GM18870 (cell line): Measurements from ENCODE around the gene ATP8B3.
"Not testable (repeated sequence)": the region's sequence is repeated elsewhere in the genome, so short reads cannot be mapped to it uniquely, and the experiment has no call there.

Experiments used
- ATAC-seq: cut with Tn5 transposase; IDR thresholded peaks from one replicate; pipeline ENCODE4 v1.9.1; 2021; ENCODE audit warnings: moderate library complexity; ENCODE audit not compliant: unreplicated experiment

ATP8B3 gene

GRCh38 chr19:1774989-1775772 lies 36.9 kb downstream of the ATP8B3 start:
- ATAC-seq = no peak

GRCh38 chr19:1773184-1773583 lies 38.9 kb downstream of the ATP8B3 start:
- ATAC-seq = no peak

- no peak for ATAC-seq
These were observed 41.1 kb downstream of the ATP8B3 start for GRCh38 chr19:1770866-1771576.

- ATAC-seq = no peak
These were observed 42.5 kb downstream of the ATP8B3 start for GRCh38 chr19:1769645-1769985.

GRCh38 chr19:1768918-1769644 lies 43.0 kb downstream of the ATP8B3 start:
- no peak for ATAC-seq

- no peak for ATAC-seq
These were observed 43.8 kb downstream of the ATP8B3 start for GRCh38 chr19:1768248-1768647.

GRCh38 chr19:1767464-1767933 lies 44.6 kb downstream of the ATP8B3 start:
- no peak for ATAC-seq

- no peak for ATAC-seq
These were observed 45.2 kb downstream of the ATP8B3 start for GRCh38 chr19:1766800-1767352.

GRCh38 chr19:1765904-1766799 lies 45.9 kb downstream of the ATP8B3 start:
- no peak for ATAC-seq

GRCh38 chr19:1765232-1765903 lies 46.7 kb downstream of the ATP8B3 start:
- ATAC-seq = no peak

GRCh38 chr19:1764729-1765128 lies 47.3 kb downstream of the ATP8B3 start:
- ATAC-seq = no peak

GRCh38 chr19:1763648-1764639 lies 48.1 kb downstream of the ATP8B3 start:
- ATAC-seq = no peak

- ATAC-seq = no peak
These were observed 49.6 kb downstream of the ATP8B3 start for GRCh38 chr19:1762243-1763117.

GRCh38 chr19:1761528-1762242 lies 50.4 kb downstream of the ATP8B3 start:
- no peak for ATAC-seq

GRCh38 chr19:1760786-1761527 lies 51.1 kb downstream of the ATP8B3 start:
- not testable (repeated sequence) for ATAC-seq

GRCh38 chr19:1760020-1760419 lies 52.1 kb downstream of the ATP8B3 start:
- ATAC-seq = no peak
